GM12865 (cell line): Measurements from ENCODE around the gene CTXND1.

Experiments used
- DNase-seq: peaks from one replicate; pipeline ENCODE4 v3.0.0; 2010; ENCODE audit warnings: low read depth
- H3K4me3 ChIP-seq: 2 replicates; pipeline ENCODE4 v1.5.1; 2011; ENCODE audit warnings: mild to moderate bottlenecking, low read depth, low read length, control low read depth
- TF ChIP-seq, protein P1 (sequence below): IDR thresholded peaks from 2 replicates; pipeline ENCODE4 v1.5.1; 2011; ENCODE audit warnings: low read length, control low read depth, low read depth, inconsistent platforms; ENCODE audit not compliant: insufficient read depth; ENCODE audit errors: missing control alignments

The CTXND1 gene

DNA sequence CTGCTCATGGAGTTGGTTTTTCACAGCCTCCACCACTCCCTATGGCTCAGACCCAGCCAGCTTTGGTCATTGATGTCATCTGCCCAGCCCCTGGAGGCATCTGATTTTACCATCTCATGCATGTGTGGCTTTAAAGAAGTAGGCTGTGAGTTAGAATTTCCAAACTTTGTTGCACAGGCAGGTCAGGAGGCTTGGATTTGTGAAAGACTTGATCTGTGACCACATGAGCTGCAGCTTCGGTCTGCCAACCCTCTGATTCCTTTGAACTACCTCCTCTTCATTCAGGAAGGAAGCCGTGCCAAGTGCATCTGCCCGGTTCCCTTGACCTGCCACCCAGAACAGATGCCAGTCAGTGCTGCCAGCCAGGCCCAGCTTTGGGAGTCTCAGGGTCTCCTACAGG, 9.2 kb downstream of the CTXND1 start:
- TF ChIP-seq, protein P1, sequence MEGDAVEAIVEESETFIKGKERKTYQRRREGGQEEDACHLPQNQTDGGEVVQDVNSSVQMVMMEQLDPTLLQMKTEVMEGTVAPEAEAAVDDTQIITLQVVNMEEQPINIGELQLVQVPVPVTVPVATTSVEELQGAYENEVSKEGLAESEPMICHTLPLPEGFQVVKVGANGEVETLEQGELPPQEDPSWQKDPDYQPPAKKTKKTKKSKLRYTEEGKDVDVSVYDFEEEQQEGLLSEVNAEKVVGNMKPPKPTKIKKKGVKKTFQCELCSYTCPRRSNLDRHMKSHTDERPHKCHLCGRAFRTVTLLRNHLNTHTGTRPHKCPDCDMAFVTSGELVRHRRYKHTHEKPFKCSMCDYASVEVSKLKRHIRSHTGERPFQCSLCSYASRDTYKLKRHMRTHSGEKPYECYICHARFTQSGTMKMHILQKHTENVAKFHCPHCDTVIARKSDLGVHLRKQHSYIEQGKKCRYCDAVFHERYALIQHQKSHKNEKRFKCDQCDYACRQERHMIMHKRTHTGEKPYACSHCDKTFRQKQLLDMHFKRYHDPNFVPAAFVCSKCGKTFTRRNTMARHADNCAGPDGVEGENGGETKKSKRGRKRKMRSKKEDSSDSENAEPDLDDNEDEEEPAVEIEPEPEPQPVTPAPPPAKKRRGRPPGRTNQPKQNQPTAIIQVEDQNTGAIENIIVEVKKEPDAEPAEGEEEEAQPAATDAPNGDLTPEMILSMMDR, result no peak
- no peak overlapping the region for H3K4me3 ChIP-seq
- no peak for DNase-seq

DNA sequence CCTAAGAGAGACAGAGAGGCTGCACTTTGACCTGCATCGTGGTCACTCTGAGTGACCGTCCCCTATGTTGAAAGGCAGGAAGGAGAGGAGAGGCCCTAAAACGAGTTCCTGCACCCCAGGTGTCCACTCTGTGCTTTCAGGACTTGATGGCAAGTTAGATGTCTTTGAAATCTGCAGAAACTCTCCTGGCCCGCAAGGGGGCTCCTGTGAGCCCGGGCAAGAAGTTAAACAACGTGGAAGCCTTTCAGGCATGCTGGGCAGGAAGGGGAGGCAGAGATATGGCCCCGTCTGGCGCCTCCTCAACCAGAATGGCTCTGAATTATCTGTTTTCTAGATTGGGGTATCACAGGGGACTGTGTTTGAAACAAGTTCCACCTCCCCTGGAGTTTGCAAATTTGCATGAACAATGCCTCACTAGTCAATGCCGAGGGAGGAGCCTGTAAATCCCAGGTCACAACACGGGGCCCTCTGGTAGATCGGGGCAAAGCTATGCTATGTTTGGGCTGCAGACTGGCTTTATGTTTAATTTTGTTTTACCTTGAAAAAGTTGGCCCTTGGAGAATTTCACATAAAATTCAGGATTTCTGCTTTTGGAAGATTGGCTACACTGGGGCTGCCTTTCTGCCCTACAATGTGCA, 9.8 kb downstream of the CTXND1 start:
- DNase-seq, result peak; percentile 71
- H3K4me3 ChIP-seq, result no peak overlapping the region
- TF ChIP-seq, protein P1, result peak; percentile 83

DNA sequence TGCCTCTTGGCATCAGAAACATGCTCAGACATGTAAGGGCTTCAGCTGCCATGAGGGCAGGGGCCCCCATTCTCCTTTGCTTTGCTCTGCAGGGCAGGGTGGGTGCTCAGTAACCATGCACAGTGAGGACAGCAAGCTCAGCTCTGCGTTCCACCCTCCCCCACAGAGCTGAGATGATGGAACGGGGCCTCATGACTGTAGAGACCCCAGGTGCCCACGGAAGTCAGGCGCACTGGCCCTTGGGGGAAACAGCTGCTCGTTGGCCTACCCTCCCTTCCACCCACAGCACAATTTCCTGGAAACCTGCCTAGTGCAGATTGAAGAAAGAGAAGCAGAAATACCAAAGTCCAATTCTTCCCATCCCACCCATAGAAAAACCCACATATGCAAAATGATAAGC, 10.5 kb downstream of the CTXND1 start:
- DNase-seq, result no peak
- TF ChIP-seq, protein P1, result no peak
- H3K4me3 ChIP-seq, result no peak overlapping the region

DNA sequence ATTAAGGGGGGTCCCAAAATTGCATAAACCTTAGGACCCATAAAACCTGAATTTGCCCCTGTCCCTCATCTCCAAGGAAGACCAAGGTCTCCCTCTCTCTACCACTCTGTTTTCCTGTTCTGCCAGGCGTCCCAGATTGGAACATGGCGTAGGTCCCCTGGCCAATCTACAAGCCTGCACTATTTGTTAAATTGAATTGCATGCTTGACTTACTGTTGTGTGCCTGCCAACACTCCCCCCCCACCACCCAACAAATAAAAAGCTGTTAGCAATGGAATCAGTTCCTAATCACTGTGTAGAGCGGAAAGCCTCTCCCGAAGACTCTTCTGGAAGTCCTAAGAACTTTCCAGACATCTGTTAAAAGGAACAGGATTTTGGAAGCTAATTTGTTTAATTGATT, 11.7 kb downstream of the CTXND1 start:
- DNase-seq, result no peak
- no peak overlapping the region for H3K4me3 ChIP-seq
- TF ChIP-seq, protein P1, result no peak

DNA sequence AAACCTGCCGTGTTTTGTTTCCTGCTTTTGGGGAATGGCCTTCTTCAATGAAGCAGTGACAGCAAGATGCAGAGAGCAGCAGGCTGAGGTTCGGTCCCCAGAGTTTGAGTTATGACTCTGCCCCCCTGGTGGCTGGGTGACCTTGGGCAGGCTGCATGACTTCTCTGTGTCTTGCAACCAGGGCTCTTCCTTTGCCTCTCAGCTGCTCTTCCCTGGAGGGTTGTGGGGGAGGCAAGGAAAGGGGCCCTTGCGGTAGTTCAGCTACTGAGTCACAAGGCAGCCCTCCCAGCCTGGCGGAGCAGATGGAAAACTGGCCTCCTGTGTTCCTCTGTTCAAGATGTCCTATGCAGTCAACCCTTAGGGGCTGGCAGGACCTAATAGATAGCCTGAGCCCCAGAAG, 17.1 kb downstream of the CTXND1 start:
- TF ChIP-seq, protein P1, result peak; percentile 70
- H3K4me3 ChIP-seq, result no peak overlapping the region
- DNase-seq, result peak; percentile 70

DNA sequence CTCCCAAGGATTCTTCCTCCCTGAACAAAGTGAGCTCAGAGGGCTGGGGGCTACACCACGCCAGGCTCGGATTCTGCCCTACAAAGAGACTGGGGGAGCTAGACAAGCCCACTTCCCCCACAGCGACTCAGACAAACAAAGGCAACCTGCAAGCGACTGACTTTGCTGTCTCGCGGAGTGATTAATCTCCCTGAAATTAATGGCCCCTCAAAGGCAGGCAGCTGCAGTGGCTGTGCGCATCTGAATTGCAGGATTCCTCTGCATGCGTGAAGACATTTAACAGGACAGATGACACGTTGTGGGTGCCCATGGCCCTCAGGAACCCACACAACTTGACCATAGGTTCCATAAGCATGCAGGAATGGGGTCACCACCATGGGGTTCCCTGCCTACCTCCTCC, 18.4 kb downstream of the CTXND1 start:
- DNase-seq, result no peak
- TF ChIP-seq, protein P1, result no peak
- no peak overlapping the region for H3K4me3 ChIP-seq

DNA sequence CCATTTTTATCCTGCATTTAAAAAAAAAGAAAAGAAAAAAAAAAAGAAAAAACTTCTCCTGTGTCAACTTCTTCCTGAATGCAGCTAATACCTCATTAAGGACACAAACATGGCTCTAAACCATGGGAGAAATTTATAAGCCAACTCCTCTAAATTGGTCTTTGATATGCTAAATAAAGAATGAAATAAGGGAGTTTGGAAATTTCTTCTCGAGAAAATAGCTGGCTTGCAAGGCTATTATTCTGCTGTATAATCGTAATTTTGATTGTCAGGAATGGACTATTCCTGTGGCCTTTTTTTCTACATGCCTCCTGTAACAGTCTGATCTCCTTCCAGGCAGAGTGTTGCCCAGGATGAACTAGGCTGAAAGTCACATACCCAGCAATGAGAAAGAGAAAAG, 20.6 kb downstream of the CTXND1 start:
- TF ChIP-seq, protein P1, result no peak
- no peak overlapping the region for H3K4me3 ChIP-seq
- no peak for DNase-seq
